HAP-1 (cell line): ENCODE data around the gene KNCN.

Experiments
- DNase-seq, 2 experiments: peaks; one replicate each; pipeline ENCODE4 v3.0.0-alpha.2; 2016 to 2020; ENCODE audit warnings: low spot score in 2 of 2
- H3K27me3 ChIP-seq: fragments of 250-450 bp; sonication (Bioruptor Pico); 2 replicates; pipeline ENCODE4 v1.5.1; 2020; ENCODE audit warnings: low read depth, mild to moderate bottlenecking, moderate library complexity
- H3K36me3 ChIP-seq: fragments of 250-450 bp; sonication (Bioruptor Pico); replicated peaks from 2 replicates; pipeline ENCODE4 v1.5.1; 2020; ENCODE audit warnings: mild to moderate bottlenecking
- H3K4me1 ChIP-seq: fragments of 250-450 bp; sonication (Bioruptor Pico); 2 replicates; pipeline ENCODE4 v1.5.1; 2020; ENCODE audit warnings: mild to moderate bottlenecking
- H3K4me3 ChIP-seq: fragments of 250-450 bp; sonication (Bioruptor Pico); 2 replicates; pipeline ENCODE4 v1.5.1; 2020; ENCODE audit warnings: mild to moderate bottlenecking, moderate library complexity
- H3K9me3 ChIP-seq: fragments of 250-450 bp; sonication (Bioruptor Pico); 2 replicates; pipeline ENCODE4 v1.5.1; 2020; ENCODE audit warnings: mild to moderate bottlenecking, moderate library complexity
- in situ Hi-C: fragments of 300-500 bp; cut with MboI; formaldehyde crosslinking; loops from 3 replicates; pipeline ENCODE4 v1.14.3; 2020; ENCODE audit warnings: low sequenced_read_pairs, inconsistent platforms, mixed read lengths

The KNCN gene

GRCh38 chr1:46580140-46580903 is 28.9 kb upstream of the KNCN start:
- Histone ChIP-seq H3K4me3 (no peak overlapping the region), H3K27me3 (no peaks in the 10 kb centered on the region), H3K9me3 (no peaks in the 10 kb centered on the region), H3K36me3 (peaks cover 12% of the 10 kb centered on the region), H3K4me1 (no peaks in the 10 kb centered on the region)
- no peak for DNase-seq
- in situ Hi-C loops: no loop called here

- no peaks in the 10 kb centered on the region for H3K27me3 ChIP-seq
- in situ Hi-C loops: no loop called here
- no peaks in the 10 kb centered on the region for H3K9me3 ChIP-seq
- DNase-seq: no peak
- peaks cover 22% of the 10 kb centered on the region for H3K36me3 ChIP-seq
- no peaks in the 10 kb centered on the region for H3K4me1 ChIP-seq
- H3K4me3 ChIP-seq: no peak overlapping the region
Observed at GRCh38 chr1:46577671-46578070, 26.2 kb upstream of the KNCN start.

DNA sequence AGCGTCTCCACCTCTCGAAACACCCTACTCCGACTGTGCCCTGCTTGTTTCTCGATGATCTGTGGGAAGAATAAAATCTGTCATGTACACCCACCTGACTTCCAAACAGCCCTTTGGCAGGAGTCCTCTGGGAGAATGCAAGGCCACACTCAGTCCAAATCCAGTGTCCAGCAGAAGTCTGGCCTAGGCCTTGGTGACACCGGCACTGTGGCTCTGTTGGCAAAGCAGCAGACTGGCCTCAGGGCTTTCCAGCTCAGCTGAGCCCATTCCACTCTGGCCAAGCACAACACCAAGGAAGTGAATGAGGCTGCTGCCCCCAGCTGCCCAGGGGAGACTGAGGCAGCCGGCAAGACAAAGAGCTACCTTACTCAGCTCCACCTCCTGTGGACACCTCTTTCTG is 25.1 kb upstream of the KNCN start:
- H3K4me1 ChIP-seq: no peaks in the 10 kb centered on the region
- H3K4me3 ChIP-seq: no peak overlapping the region
- H3K9me3 ChIP-seq: no peaks in the 10 kb centered on the region
- H3K27me3 ChIP-seq: no peaks in the 10 kb centered on the region
- no peak for DNase-seq
- in situ Hi-C loops: no loop called here
- peaks cover 19% of the 10 kb centered on the region for H3K36me3 ChIP-seq

- in situ Hi-C loops: no loop called here
- H3K4me1 ChIP-seq: no peaks in the 10 kb centered on the region
- H3K36me3 ChIP-seq: peaks cover 17% of the 10 kb centered on the region
- H3K27me3 ChIP-seq: no peaks in the 10 kb centered on the region
- no peaks in the 10 kb centered on the region for H3K9me3 ChIP-seq
- no peak for DNase-seq
- no peak overlapping the region for H3K4me3 ChIP-seq
Observed at GRCh38 chr1:46575778-46576177, 24.3 kb upstream of the KNCN start.

GRCh38 chr1:46575300-46575699 is 23.9 kb upstream of the KNCN start:
- H3K9me3 ChIP-seq: no peaks in the 10 kb centered on the region
- H3K4me1 ChIP-seq: no peaks in the 10 kb centered on the region
- in situ Hi-C loops: no loop called here
- no peaks in the 10 kb centered on the region for H3K27me3 ChIP-seq
- H3K36me3 ChIP-seq: peaks cover 15% of the 10 kb centered on the region
- no peak overlapping the region for H3K4me3 ChIP-seq
- DNase-seq: no peak

DNA sequence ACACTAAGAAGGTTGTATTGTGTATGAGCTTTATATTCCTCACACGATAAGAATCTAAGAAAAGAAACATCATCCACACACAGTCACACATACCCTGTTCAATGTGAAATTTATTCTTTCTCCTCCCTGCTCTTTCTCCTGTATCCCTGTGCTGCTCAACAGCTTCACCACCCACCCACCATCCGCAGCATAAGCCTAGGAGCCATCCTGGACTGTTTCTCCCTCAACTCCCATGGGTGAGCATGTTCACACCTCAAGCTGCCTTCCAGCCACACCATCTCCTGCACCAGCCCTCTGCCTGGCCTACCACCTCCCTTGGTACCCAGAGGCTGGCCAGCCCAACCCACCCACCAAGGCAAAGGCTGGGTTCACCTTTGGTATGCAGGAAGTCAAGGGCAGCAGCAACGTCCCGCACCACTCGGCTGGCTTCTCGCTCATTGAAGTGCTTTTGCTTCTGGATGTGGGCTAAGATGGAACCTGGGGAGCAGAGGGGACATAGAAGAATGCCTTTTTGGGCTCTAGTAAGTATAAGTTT is 20.3 kb upstream of the KNCN start:
- in situ Hi-C loops: no loop called here
- Histone ChIP-seq H3K9me3 (no peaks in the 10 kb centered on the region), H3K27me3 (no peaks in the 10 kb centered on the region), H3K4me1 (no peaks in the 10 kb centered on the region), H3K4me3 (no peak overlapping the region), H3K36me3 (peaks cover 13% of the 10 kb centered on the region; the same call in 1 of the 2 replicates)
- no peak for DNase-seq

GRCh38 chr1:46569884-46570725 is 18.7 kb upstream of the KNCN start:
- Histone ChIP-seq H3K27me3 (no peaks in the 10 kb centered on the region), H3K9me3 (no peaks in the 10 kb centered on the region), H3K4me3 (no peak overlapping the region), H3K36me3 (peaks cover 13% of the 10 kb centered on the region; the same call in 1 of the 2 replicates), H3K4me1 (no peaks in the 10 kb centered on the region)
- no peak for DNase-seq
- in situ Hi-C loops: no loop called here

GRCh38 chr1:46569116-46569515 is 17.7 kb upstream of the KNCN start:
- H3K27me3 ChIP-seq: no peaks in the 10 kb centered on the region
- no peaks in the 10 kb centered on the region for H3K4me1 ChIP-seq
- DNase-seq: no peak
- H3K36me3 ChIP-seq: peaks cover 6% of the 10 kb centered on the region
- in situ Hi-C loops: no loop called here
- no peak overlapping the region for H3K4me3 ChIP-seq
- no peaks in the 10 kb centered on the region for H3K9me3 ChIP-seq

GRCh38 chr1:46568461-46568891 is 17.0 kb upstream of the KNCN start:
- H3K36me3 ChIP-seq: peaks cover 4% of the 10 kb centered on the region; the same call in 1 of the 2 replicates
- in situ Hi-C loops: no loop called here
- H3K9me3 ChIP-seq: no peaks in the 10 kb centered on the region
- H3K27me3 ChIP-seq: no peaks in the 10 kb centered on the region
- no peaks in the 10 kb centered on the region for H3K4me1 ChIP-seq
- H3K4me3 ChIP-seq: no peak overlapping the region
- DNase-seq: no peak

DNA sequence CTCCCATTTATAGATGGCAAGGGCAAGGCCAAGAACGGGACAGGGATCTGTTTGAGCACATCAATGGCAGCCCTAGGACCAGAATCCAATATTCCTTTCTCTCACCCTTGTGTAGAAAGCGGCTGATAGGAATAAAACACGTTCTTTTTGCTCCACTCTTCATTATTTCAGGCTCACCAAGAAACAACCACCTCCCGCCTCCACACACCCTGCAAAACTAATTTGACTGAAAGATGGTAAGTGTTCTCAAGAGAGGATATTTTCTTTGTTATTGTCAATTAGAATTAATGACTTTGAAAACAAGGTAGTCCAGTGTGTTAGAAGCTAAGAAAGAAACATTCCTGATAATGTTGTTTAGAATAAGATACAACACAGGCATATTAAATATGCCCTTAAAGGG is 11.9 kb upstream of the KNCN start:
- peaks cover 3% of the 10 kb centered on the region; the same call in 1 of the 2 replicates for H3K4me1 ChIP-seq
- in situ Hi-C loops: no loop called here
- no peak for DNase-seq
- peaks cover 4% of the 10 kb centered on the region; the same call in 1 of the 2 replicates for H3K36me3 ChIP-seq
- no peak overlapping the region for H3K4me3 ChIP-seq
- no peaks in the 10 kb centered on the region for H3K27me3 ChIP-seq
- no peaks in the 10 kb centered on the region for H3K9me3 ChIP-seq

GRCh38 chr1:46562498-46562897 is 11.1 kb upstream of the KNCN start:
- no peak overlapping the region for H3K4me3 ChIP-seq
- no peaks in the 10 kb centered on the region for H3K9me3 ChIP-seq
- H3K4me1 ChIP-seq: peaks cover 3% of the 10 kb centered on the region; the same call in 1 of the 2 replicates
- no peaks in the 10 kb centered on the region for H3K27me3 ChIP-seq
- peaks cover 6% of the 10 kb centered on the region; the same call in 1 of the 2 replicates for H3K36me3 ChIP-seq
- in situ Hi-C loops: no loop called here
- no peak for DNase-seq

DNA sequence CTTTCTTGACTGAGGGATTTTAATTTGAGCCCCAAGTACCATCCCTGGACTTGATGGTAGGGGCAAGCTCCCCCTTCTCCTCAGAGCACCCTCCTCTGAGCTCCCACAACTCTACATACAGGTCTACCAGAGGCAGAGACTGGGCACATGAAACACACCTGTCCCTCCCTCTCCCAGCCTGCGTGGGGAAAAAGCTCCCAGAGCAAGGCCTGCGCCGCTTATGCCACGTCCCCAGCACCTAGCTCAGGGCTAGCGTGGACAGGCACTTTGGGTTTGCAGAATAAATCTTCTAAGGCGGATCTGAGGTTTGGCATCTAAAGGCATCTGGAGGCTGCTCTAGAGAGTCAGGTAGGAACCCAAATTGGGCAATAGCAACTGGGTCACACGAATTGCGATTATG is 7.5 kb upstream of the KNCN start:
- in situ Hi-C loops: no loop called here
- DNase-seq: no peak
- no peak overlapping the region for H3K4me3 ChIP-seq

GRCh38 chr1:46558141-46558963 is 6.9 kb upstream of the KNCN start:
- Histone ChIP-seq H3K36me3 (peaks cover 3% of the 10 kb centered on the region; the same call in 1 of the 2 replicates), H3K27me3 (no peaks in the 10 kb centered on the region), H3K9me3 (no peaks in the 10 kb centered on the region), H3K4me3 (no peak overlapping the region), H3K4me1 (peaks cover 3% of the 10 kb centered on the region; the same call in 1 of the 2 replicates)
- in situ Hi-C loops: no loop called here
- DNase-seq: peak; percentile 59 to 67

More for the DNA sequence above, 7.5 kb upstream of the KNCN start:
- H3K4me1 ChIP-seq: peaks cover 3% of the 10 kb centered on the region; the same call in 1 of the 2 replicates
- H3K36me3 ChIP-seq: peaks cover 3% of the 10 kb centered on the region; the same call in 1 of the 2 replicates
- no peaks in the 10 kb centered on the region for H3K27me3 ChIP-seq
- no peaks in the 10 kb centered on the region for H3K9me3 ChIP-seq
